ENCODE results near the gene KCNB1.

- TF ChIP-seq, protein P1, sequence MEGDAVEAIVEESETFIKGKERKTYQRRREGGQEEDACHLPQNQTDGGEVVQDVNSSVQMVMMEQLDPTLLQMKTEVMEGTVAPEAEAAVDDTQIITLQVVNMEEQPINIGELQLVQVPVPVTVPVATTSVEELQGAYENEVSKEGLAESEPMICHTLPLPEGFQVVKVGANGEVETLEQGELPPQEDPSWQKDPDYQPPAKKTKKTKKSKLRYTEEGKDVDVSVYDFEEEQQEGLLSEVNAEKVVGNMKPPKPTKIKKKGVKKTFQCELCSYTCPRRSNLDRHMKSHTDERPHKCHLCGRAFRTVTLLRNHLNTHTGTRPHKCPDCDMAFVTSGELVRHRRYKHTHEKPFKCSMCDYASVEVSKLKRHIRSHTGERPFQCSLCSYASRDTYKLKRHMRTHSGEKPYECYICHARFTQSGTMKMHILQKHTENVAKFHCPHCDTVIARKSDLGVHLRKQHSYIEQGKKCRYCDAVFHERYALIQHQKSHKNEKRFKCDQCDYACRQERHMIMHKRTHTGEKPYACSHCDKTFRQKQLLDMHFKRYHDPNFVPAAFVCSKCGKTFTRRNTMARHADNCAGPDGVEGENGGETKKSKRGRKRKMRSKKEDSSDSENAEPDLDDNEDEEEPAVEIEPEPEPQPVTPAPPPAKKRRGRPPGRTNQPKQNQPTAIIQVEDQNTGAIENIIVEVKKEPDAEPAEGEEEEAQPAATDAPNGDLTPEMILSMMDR (IDR thresholded peaks at IDR 0.05): no peak
- TF ChIP-seq POLR2A (IDR thresholded peaks at IDR 0.05) (no peak), POLR2AphosphoS5 (IDR thresholded peaks at IDR 0.05) (no peak)
Measured at GRCh38 chr20:49459684-49460083, 22.8 kb downstream of the KCNB1 start.

All from prostate gland (tissue), 2 donors.